Natural killer cell (primary cell): ENCODE results near the gene LCN15. TPM values are rescaled to one million over a fixed set of nuclear protein-coding genes. Genes with fewer than 3 reads are reported as not detected.

Source experiments
- ATAC-seq, 3 donors: fragments of 150-1000 bp in 2 of 3; fragments of 200-7000 bp in 1 of 3; cut with Tn5 transposase; 1 replicate in 1 of 3; 2 replicates in 2 of 3; pipeline ENCODE4 v1.10.0; 2021; ENCODE audit warnings: mild to moderate bottlenecking in 2 of 3, moderate library complexity in 2 of 3
- DNase-seq, 2 donors: peaks; one replicate each; pipeline versions ENCODE4 v3.0.0 to v3.0.0-alpha.2; 2013 to 2021; ENCODE audit warnings: mixed read lengths in 1 of 2
- H3K27ac ChIP-seq: one replicate; pipeline ENCODE4 v1.5.1; 2013; ENCODE audit warnings: mild to moderate bottlenecking, low read length
- H3K27me3 ChIP-seq: one replicate; pipeline ENCODE4 v1.6.1; 2013; ENCODE audit warnings: low read length; ENCODE audit not compliant: control insufficient read depth, insufficient read depth
- H3K36me3 ChIP-seq: one replicate; pipeline ENCODE4 v1.6.1; 2013; ENCODE audit warnings: low read length; ENCODE audit not compliant: control insufficient read depth, insufficient read depth
- H3K4me1 ChIP-seq: one replicate; pipeline ENCODE4 v1.6.1; 2013; ENCODE audit warnings: low read length; ENCODE audit not compliant: control insufficient read depth, insufficient read depth
- H3K4me3 ChIP-seq: one replicate; pipeline ENCODE4 v1.5.1; 2013; ENCODE audit warnings: low read length
- H3K9me3 ChIP-seq: one replicate; pipeline ENCODE4 v1.6.1; 2013; ENCODE audit warnings: low read length; ENCODE audit not compliant: control insufficient read depth, insufficient read depth
- H3K27ac Mint-ChIP-seq, 2 donors: one replicate each; pipeline ENCODE4 v1.8.0; 2022; ENCODE audit warnings: mild to moderate bottlenecking in 2 of 2, mixed read lengths in 2 of 2, moderate library complexity in 1 of 2
- H3K27me3 Mint-ChIP-seq, 2 donors: one replicate each; pipeline ENCODE4 v1.8.0; 2022; ENCODE audit warnings: low read depth in 2 of 2, mixed read lengths in 2 of 2
- H3K36me3 Mint-ChIP-seq: one replicate; pipeline ENCODE4 v1.8.0; 2022; ENCODE audit warnings: mixed read lengths
- H3K4me1 Mint-ChIP-seq, 2 donors: one replicate each; pipeline ENCODE4 v1.8.0; 2022; ENCODE audit warnings: mixed read lengths in 2 of 2
- H3K4me3 Mint-ChIP-seq: one replicate; pipeline ENCODE4 v1.8.0; 2022; ENCODE audit warnings: mild to moderate bottlenecking, moderate library complexity, mixed read lengths
- H3K9me3 Mint-ChIP-seq, 2 donors: one replicate each; pipeline ENCODE4 v1.8.0; 2022; ENCODE audit warnings: mixed read lengths in 2 of 2
- WGBS: methylation state at CpG from one replicate; pipeline ENCODE4 v1.1.7; 2013; ENCODE audit warnings: missing lambda C conversion rate; ENCODE audit not compliant: insufficient coverage; 5-methylcytosine and 5-hydroxymethylcytosine counted together
- intact Hi-C: fragments of 100-400 bp; cut with micrococcal nuclease; formaldehyde crosslinking; loops from one replicate; pipeline ENCODE4 v1.14.2; 2022
- total RNA-seq, 4 donors: library from RNA; stranded (reverse); fragments of 120-200 nt in 1 of 4; gene quantifications; one replicate each; pipeline versions ENCODE4 v1.2.3 to v1.2.4, GENCODE V29; 2013 to 2022
- TF ChIP-seq, protein P1 (sequence below): fragments of 200-600 bp; IDR thresholded peaks from one replicate; pipeline ENCODE4 v1.8.0; 2022; ENCODE audit warnings: antibody characterized with exemption

LCN15 gene
- total RNA-seq, 3 donors from 2014 or later (not counting 1 experiment from before 2014, with no cell fraction given): not detected

DNA sequence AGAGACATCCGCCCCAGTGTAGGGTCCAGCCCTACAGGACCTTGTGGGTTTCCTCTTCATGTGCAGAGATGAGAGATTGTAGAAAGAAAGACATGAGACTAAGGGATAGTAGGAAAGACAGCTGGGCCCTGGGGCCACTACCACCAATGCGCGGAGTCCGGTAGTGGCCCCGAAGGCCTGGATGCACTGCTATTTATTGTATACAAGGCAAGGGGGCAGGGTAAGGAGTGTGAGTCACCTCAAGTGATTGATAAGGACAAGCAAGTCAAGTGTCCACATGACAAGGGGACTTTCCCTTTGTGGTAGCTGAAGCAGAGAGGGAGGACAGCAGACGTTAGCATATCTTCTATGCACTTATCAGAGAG lies 20.7 kb upstream of the LCN15 start:
- intact Hi-C loops: loop anchor here (5.0 kb wide), 1 partner anchor 57 kb away; the partner anchor contains the start of gene AJM1

DNA sequence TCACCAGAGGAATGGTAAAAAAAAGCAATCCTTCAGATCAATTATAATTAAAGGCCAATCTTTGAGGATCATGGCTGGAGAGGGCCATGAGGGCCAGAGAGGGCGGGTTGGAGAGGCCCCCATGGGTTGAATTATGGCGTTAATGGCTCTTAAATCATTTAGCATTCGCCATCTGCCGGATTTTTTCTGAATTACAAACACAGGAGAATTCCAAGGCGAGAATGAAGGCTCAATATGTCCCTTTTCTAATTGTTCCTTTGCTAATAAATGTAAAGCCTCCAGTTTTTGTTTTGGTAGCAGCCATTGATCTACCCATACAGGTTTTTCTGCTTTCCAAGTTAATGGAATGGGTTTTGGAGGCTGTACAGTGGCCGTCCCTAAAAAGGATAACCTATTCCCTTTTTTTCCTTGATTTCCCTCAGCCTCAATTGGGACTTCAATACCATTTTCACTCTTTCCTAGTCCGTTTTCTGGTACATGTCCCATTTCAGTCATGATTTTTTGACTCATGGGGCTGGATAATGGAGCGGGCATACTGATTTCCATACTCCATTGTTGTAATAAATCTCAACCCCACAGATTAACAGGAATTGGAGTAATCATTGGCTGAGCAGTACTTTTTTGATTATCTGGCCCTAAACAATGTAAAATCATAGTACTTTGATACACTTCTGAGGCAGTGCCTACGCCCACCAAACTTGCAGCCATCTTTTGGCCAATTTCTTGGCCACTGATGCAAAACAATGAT lies 20.1 kb upstream of the LCN15 start:
- DNase-seq (peak in 1 of 2 donors; percentile 51), ATAC-seq (no peak)
- TF ChIP-seq, protein P1, sequence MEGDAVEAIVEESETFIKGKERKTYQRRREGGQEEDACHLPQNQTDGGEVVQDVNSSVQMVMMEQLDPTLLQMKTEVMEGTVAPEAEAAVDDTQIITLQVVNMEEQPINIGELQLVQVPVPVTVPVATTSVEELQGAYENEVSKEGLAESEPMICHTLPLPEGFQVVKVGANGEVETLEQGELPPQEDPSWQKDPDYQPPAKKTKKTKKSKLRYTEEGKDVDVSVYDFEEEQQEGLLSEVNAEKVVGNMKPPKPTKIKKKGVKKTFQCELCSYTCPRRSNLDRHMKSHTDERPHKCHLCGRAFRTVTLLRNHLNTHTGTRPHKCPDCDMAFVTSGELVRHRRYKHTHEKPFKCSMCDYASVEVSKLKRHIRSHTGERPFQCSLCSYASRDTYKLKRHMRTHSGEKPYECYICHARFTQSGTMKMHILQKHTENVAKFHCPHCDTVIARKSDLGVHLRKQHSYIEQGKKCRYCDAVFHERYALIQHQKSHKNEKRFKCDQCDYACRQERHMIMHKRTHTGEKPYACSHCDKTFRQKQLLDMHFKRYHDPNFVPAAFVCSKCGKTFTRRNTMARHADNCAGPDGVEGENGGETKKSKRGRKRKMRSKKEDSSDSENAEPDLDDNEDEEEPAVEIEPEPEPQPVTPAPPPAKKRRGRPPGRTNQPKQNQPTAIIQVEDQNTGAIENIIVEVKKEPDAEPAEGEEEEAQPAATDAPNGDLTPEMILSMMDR: peak; percentile 49
- WGBS: 47% methylated on average over 9 of the region's 9 CpGs
- Histone ChIP-seq H3K4me1 (peaks cover 17% of the 10 kb centered on the region), H3K9me3 (no peaks in the 10 kb centered on the region), H3K4me3 (no peak overlapping the region), H3K27ac (no peak overlapping the region), H3K27me3 (no peaks in the 10 kb centered on the region), H3K36me3 (no peaks in the 10 kb centered on the region)
- Mint-ChIP-seq H3K27ac (no peak overlapping the region), H3K9me3 (no peaks in the 10 kb centered on the region), H3K4me3 (no peak overlapping the region), H3K4me1 (peaks cover 22% of the 10 kb centered on the region in 2 donors), H3K27me3 (peaks cover 3 to 11% of the 10 kb centered on the region in 2 donors), H3K36me3 (no peaks in the 10 kb centered on the region)
- intact Hi-C loops: no loop called here

More for the DNA sequence above, 20.7 kb upstream of the LCN15 start:
- Histone ChIP-seq H3K27ac (no peak overlapping the region), H3K9me3 (no peaks in the 10 kb centered on the region), H3K36me3 (no peaks in the 10 kb centered on the region), H3K4me1 (peaks cover 20% of the 10 kb centered on the region), H3K4me3 (no peak overlapping the region), H3K27me3 (no peaks in the 10 kb centered on the region)
- peaks cover 3 to 6% of the 10 kb centered on the region in 2 donors for H3K27me3 Mint-ChIP-seq
- TF ChIP-seq, protein P1: no peak
- no peaks in the 10 kb centered on the region for H3K36me3 Mint-ChIP-seq
- 79% methylated on average over 6 of the region's 6 CpGs for WGBS
- no peaks in the 10 kb centered on the region for H3K9me3 Mint-ChIP-seq
- no peak overlapping the region for H3K27ac Mint-ChIP-seq
- ATAC-seq (peak in 1 of 3 donors; percentile 74), DNase-seq (peak in 1 of 2 donors; percentile 44)
- no peak overlapping the region for H3K4me3 Mint-ChIP-seq
- peaks cover 23% of the 10 kb centered on the region in 2 donors for H3K4me1 Mint-ChIP-seq

DNA sequence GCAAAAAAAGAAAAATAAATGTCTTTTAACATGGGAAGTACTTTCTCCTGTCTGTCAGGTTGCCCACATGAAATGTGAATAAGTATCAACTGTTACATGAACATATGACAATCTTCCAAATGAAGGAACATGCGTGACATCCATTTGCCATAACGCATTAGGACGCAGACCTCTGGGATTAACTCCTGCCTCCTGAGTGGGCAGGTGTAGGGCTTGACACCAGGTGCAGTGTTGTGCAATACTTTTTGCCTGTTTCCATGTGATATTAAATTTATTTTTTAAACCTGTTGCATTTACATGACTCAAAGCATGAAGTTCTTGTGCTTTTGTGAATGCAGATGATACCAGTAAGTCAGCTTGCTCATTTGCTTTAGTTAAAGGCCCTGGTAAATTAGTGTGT lies 18.1 kb upstream of the LCN15 start:
- peaks cover 21 to 29% of the 10 kb centered on the region in 2 donors for H3K27me3 Mint-ChIP-seq
- TF ChIP-seq, protein P1: no peak

More for the DNA sequence above, 18.1 kb upstream of the LCN15 start:
- no peaks in the 10 kb centered on the region for H3K9me3 Mint-ChIP-seq
- no peak for ATAC-seq
- Histone ChIP-seq H3K27ac (no peak overlapping the region), H3K4me3 (no peak overlapping the region), H3K4me1 (peaks cover under 1% of the 10 kb centered on the region), H3K9me3 (no peaks in the 10 kb centered on the region), H3K27me3 (no peaks in the 10 kb centered on the region), H3K36me3 (no peaks in the 10 kb centered on the region)
- no peak overlapping the region for H3K27ac Mint-ChIP-seq
- DNase-seq: no peak
- H3K36me3 Mint-ChIP-seq: no peaks in the 10 kb centered on the region
- intact Hi-C loops: no loop called here
- H3K4me1 Mint-ChIP-seq: peaks cover 2% of the 10 kb centered on the region in 2 donors
- no peak overlapping the region for H3K4me3 Mint-ChIP-seq
- 93% methylated on average over 3 of the region's 3 CpGs for WGBS
